Osteocyte (in vitro differentiated cells): Measurements from ENCODE around the gene RICTOR. TPM values are rescaled to one million over a fixed set of nuclear protein-coding genes. Genes with fewer than 3 reads are reported as not detected.
A peak's percentile ranks its signal among the peaks of the same experiment; 100 is the strongest.

Source experiments
- DNase-seq: peaks from one replicate; pipeline ENCODE4 v3.0.0; 2021; ENCODE audit warnings: mixed read lengths; ENCODE audit not compliant: unreplicated experiment; ENCODE audit errors: extremely low spot score
- H3K27ac Mint-ChIP-seq: one replicate; pipeline ENCODE4 v1.8.0; 2021; ENCODE audit warnings: mild to moderate bottlenecking, mixed read lengths; ENCODE audit not compliant: unreplicated experiment
- H3K27me3 Mint-ChIP-seq: one replicate; pipeline ENCODE4 v1.8.0; 2021; ENCODE audit warnings: mixed read lengths; ENCODE audit not compliant: unreplicated experiment
- H3K36me3 Mint-ChIP-seq: one replicate; pipeline ENCODE4 v1.8.0; 2021; ENCODE audit warnings: mixed read lengths; ENCODE audit not compliant: unreplicated experiment
- H3K4me1 Mint-ChIP-seq: one replicate; pipeline ENCODE4 v1.8.0; 2021; ENCODE audit warnings: mixed read lengths; ENCODE audit not compliant: unreplicated experiment
- H3K4me3 Mint-ChIP-seq: one replicate; pipeline ENCODE4 v1.8.0; 2021; ENCODE audit warnings: mild to moderate bottlenecking, moderate library complexity, mixed read lengths; ENCODE audit not compliant: unreplicated experiment
- H3K9me3 Mint-ChIP-seq: one replicate; pipeline ENCODE4 v1.8.0; 2021; ENCODE audit warnings: mixed read lengths; ENCODE audit not compliant: unreplicated experiment
- CTCF ChIP-seq: fragments of 200-600 bp; sonication (generic); IDR thresholded peaks from 2 replicates; pipeline ENCODE4 v1.5.0; 2021; ENCODE audit warnings: antibody characterized with exemption, mild to moderate bottlenecking, moderate library complexity
- total RNA-seq: library from RNA; stranded (reverse); gene quantifications from 2 replicates; pipeline ENCODE4 v1.2.1, GENCODE V29; 2021

Gene RICTOR
- total RNA-seq, 1 donor from 2014 or later = 31.2 TPM

GRCh38 chr5:39099831-39100230 is 25.6 kb upstream of the RICTOR start:
- no peaks in the 10 kb centered on the region for H3K27me3 Mint-ChIP-seq
- no peak for TF ChIP-seq CTCF
- H3K27ac Mint-ChIP-seq = peak overlapping the region; percentile 95
- H3K36me3 Mint-ChIP-seq = no peaks in the 10 kb centered on the region
- no peaks in the 10 kb centered on the region for H3K9me3 Mint-ChIP-seq
- H3K4me1 Mint-ChIP-seq = peaks cover 48% of the 10 kb centered on the region
- no peak overlapping the region for H3K4me3 Mint-ChIP-seq
- DNase-seq = no peak

- H3K9me3 Mint-ChIP-seq = peaks cover 11% of the 10 kb centered on the region
- H3K27ac Mint-ChIP-seq = peak overlapping the region; percentile 27
- H3K4me3 Mint-ChIP-seq = no peak overlapping the region
- DNase-seq = no peak
- peaks cover 4% of the 10 kb centered on the region for H3K36me3 Mint-ChIP-seq
- TF ChIP-seq CTCF = no peak
- H3K27me3 Mint-ChIP-seq = no peaks in the 10 kb centered on the region
- peaks cover 23% of the 10 kb centered on the region for H3K4me1 Mint-ChIP-seq
These were observed 19.2 kb upstream of the RICTOR start for GRCh38 chr5:39093352-39093751.

GRCh38 chr5:39092581-39093351 is 18.6 kb upstream of the RICTOR start:
- Mint-ChIP-seq H3K27me3 (no peaks in the 10 kb centered on the region), H3K27ac (peak overlapping the region; percentile 82), H3K4me3 (peak overlapping the region; percentile 5), H3K36me3 (peaks cover 4% of the 10 kb centered on the region), H3K9me3 (peaks cover 11% of the 10 kb centered on the region), H3K4me1 (peaks cover 23% of the 10 kb centered on the region)
- TF ChIP-seq CTCF = no peak
- DNase-seq = no peak

GRCh38 chr5:39091940-39092580 is 17.9 kb upstream of the RICTOR start:
- peak overlapping the region; percentile 82 for H3K27ac Mint-ChIP-seq
- H3K36me3 Mint-ChIP-seq = peaks cover 4% of the 10 kb centered on the region

More at GRCh38 chr5:39091940-39092580, 17.9 kb upstream of the RICTOR start:
- H3K4me3 Mint-ChIP-seq = peak overlapping the region; percentile 5
- TF ChIP-seq CTCF = no peak
- peaks cover 11% of the 10 kb centered on the region for H3K9me3 Mint-ChIP-seq
- no peaks in the 10 kb centered on the region for H3K27me3 Mint-ChIP-seq
- no peak for DNase-seq
- peaks cover 27% of the 10 kb centered on the region for H3K4me1 Mint-ChIP-seq
